ENCODE measurements around the gene IL4. TPM values are rescaled to one million over a fixed set of nuclear protein-coding genes. Genes with fewer than 3 reads are reported as not detected.

The IL4 gene
- total and polyA plus RNA-seq, 9 of the 15 experiments (the other 6 are each of a cell fraction or from before 2014, with no cell fraction given): 0.22 to 0.62 TPM; not detected in 7

- TF ChIP-seq RUNX1 (IDR thresholded peaks at IDR 0.05; ENCODE audit: low read depth): peak; percentile 72
- TF ChIP-seq HDAC3 (IDR thresholded peaks at IDR 0.05; ENCODE audit: borderline replicate concordance, partially characterized antibody): peak; percentile 91
- no peak for TF ChIP-seq ARHGAP35 (IDR thresholded peaks at IDR 0.05; ENCODE audit: partially characterized antibody)
- TF ChIP-seq HDGF (IDR thresholded peaks at IDR 0.05): no peak
- no peak for TF ChIP-seq ZHX1 (conservative IDR thresholded peaks at IDR 0.05; ENCODE audit: low read length)
- no peak for TF ChIP-seq ERF (CRISPR knock-in tag; IDR thresholded peaks at IDR 0.05)
- TF ChIP-seq POLR2H (tag; IDR thresholded peaks at IDR 0.05; ENCODE audit: low read depth): no peak
- no peak for TF ChIP-seq ATF1 (CRISPR knock-in tag; IDR thresholded peaks at IDR 0.05)
- no peak for TF ChIP-seq ATF1 (tag; IDR thresholded peaks at IDR 0.05)
- TF ChIP-seq NCOA4 (IDR thresholded peaks at IDR 0.05; ENCODE audit: partially characterized antibody): peak; percentile 33
- TF ChIP-seq GTF2B (IDR thresholded peaks at IDR 0.05; ENCODE audit: extremely low read depth, insufficient read length): no peak
- TF ChIP-seq ATF3 (IDR thresholded peaks at IDR 0.05): peak; percentile 52
- 0 out of 2 replicates have a peak, but pooled peaks have one; percentile 28 for TF ChIP-seq ATF3 (CRISPR knock-in tag; conservative IDR thresholded peaks at IDR 0.05)
- TF ChIP-seq POLR2AphosphoS5 (IDR thresholded peaks at IDR 0.05; ENCODE audit: control insufficient read depth, insufficient read depth, low read depth, low read length): peak; percentile 99
- TF ChIP-seq BRF1 (IDR thresholded peaks at IDR 0.05; ENCODE audit: borderline replicate concordance, extremely low read depth, insufficient read length): no peak
- TF ChIP-seq CGGBP1 (CRISPR knock-in tag; IDR thresholded peaks at IDR 0.05): no peak
- peak; percentile 62; the same call in 1 of the 2 replicates for TF ChIP-seq ELF4 (CRISPR knock-in tag; IDR thresholded peaks at IDR 0.05)
- no peak for TF ChIP-seq NFIX (CRISPR knock-in tag; IDR thresholded peaks at IDR 0.05; ENCODE audit: low read depth)
- TF ChIP-seq HLTF (IDR thresholded peaks at IDR 0.05): no peak
- TF ChIP-seq CSDE1 (IDR thresholded peaks at IDR 0.05): no peak
- no peak for TF ChIP-seq ZNF79 (CRISPR knock-in tag; IDR thresholded peaks at IDR 0.05; ENCODE audit: low read depth)
- TF ChIP-seq ETV5 (CRISPR knock-in tag; IDR thresholded peaks at IDR 0.05; ENCODE audit: low read depth): 0 out of 2 replicates have a peak, but pooled peaks have one; percentile 56
- TF ChIP-seq ZNF23 (CRISPR knock-in tag; IDR thresholded peaks at IDR 0.05): no peak
- TF ChIP-seq CREB3L1 (IDR thresholded peaks at IDR 0.05; ENCODE audit: borderline replicate concordance, low read depth): no peak
- TF ChIP-seq TGIF2 (CRISPR knock-in tag; IDR thresholded peaks at IDR 0.05): no peak
These were observed 21.8 kb upstream of the IL4 start (continued) for GRCh38 chr5:132651838-132652469.

Measured in K562 (cell line).